ENCODE measurements around the gene SYAP1.

SYAP1 gene

DNA sequence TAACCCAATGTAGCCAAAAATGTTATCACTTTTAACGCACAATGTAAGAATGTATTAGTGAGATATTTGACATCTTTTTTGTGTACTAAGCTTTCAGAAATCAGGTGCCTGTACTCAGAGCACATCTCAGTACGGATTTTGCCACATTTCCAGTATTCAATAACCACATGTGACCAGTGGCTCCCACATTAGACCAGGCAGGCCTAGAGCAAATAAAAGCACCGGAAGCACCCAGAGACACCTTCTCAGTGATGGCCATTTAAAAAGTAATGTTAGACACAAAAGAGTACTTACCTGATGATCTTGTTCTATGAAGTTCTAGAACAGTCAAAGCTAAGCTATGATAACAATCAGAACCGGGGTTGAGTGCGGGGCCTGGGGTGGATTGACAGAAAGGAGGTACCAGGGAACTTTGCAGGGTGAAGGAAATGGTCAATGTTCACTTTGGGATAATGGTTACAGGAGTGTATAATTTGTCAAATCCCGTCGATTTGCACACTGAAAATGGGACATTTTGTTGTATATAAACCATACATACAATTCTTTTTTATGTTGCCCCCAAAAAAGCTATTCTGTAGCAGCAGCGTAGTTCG, 8.1 kb upstream of the SYAP1 start:
- peaks cover 22% of the 10 kb centered on the region for H3K4me1 ChIP-seq (ENCODE audit: insufficient read depth, low read length)
- H3K36me3 ChIP-seq (ENCODE audit: insufficient read depth, low read length) = peaks cover 3% of the 10 kb centered on the region; the same call in 1 of the 2 replicates
- TF ChIP-seq EZH2 (IDR thresholded peaks at IDR 0.05; ENCODE audit: borderline replicate concordance, low read depth, low read length, severe bottlenecking) = no peak
- TF ChIP-seq, protein P1, sequence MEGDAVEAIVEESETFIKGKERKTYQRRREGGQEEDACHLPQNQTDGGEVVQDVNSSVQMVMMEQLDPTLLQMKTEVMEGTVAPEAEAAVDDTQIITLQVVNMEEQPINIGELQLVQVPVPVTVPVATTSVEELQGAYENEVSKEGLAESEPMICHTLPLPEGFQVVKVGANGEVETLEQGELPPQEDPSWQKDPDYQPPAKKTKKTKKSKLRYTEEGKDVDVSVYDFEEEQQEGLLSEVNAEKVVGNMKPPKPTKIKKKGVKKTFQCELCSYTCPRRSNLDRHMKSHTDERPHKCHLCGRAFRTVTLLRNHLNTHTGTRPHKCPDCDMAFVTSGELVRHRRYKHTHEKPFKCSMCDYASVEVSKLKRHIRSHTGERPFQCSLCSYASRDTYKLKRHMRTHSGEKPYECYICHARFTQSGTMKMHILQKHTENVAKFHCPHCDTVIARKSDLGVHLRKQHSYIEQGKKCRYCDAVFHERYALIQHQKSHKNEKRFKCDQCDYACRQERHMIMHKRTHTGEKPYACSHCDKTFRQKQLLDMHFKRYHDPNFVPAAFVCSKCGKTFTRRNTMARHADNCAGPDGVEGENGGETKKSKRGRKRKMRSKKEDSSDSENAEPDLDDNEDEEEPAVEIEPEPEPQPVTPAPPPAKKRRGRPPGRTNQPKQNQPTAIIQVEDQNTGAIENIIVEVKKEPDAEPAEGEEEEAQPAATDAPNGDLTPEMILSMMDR (IDR thresholded peaks at IDR 0.05; ENCODE audit: borderline replicate concordance, extremely low read depth, low read length, poor library complexity, severe bottlenecking) = no peak
- ATAC-seq (ENCODE audit: insufficient read depth, low read depth) (no peak), DNase-seq (no peak)
- peak overlapping the region; percentile 82 for H2AFZ ChIP-seq (ENCODE audit: low read depth, low read length)
- H4K20me1 ChIP-seq (ENCODE audit: insufficient read depth, low read length) = no peaks in the 10 kb centered on the region
- no peaks in the 10 kb centered on the region for H3K27me3 ChIP-seq (ENCODE audit: insufficient read depth, low read length, poor library complexity)
- no peaks in the 10 kb centered on the region for H3K9me3 ChIP-seq (ENCODE audit: insufficient read depth, low read length, severe bottlenecking)
- peak overlapping the region; percentile 71 for H3K4me2 ChIP-seq (ENCODE audit: insufficient read depth, low read length)
- H3K9ac ChIP-seq (ENCODE audit: low read depth, low read length) = peak overlapping the region; percentile 84
- peak overlapping the region; percentile 57 to 66; a peak in 3 of 4 replicates for H3K4me3 ChIP-seq (ENCODE audit: low read depth in 1 of 2, low read length in 2 of 2)
- H3K27ac ChIP-seq (ENCODE audit: low read length) = peak overlapping the region; percentile 83
- peaks cover 11% of the 10 kb centered on the region for H3K79me2 ChIP-seq (ENCODE audit: insufficient read depth, low read length)

DNA sequence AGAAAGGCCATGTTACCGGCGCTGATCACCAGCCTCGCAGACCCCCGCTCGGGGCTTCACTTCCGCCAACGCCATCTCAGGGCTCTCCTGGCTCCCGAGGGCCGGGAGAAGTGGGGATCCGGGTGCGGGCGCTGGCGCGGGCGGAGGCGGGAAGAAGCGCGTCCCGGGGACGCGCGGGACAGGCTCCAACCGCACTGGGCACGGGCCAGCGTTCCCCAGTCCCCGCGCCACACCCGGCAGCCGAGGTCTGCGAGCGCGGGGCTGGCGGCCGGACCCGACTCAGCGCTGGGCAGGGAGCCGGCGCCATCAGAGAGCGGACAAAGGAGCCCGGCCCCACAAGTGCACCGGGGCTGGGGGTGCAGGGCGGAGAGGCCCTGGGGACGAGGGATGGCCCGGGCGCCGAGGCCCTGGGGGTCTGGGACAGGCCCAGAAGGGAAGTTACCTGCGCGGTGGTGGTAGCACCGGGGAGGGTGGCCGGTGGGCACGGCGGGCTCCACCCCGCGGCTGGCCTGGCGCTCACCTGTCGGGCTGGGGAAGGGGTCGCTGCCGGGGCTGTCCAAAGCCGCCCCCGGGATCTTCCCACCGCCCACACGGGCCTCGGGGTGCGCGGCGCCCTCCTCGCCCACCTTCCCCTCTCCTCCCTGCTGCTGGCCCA, 7.4 kb upstream of the SYAP1 start:
- H3K4me2 ChIP-seq (ENCODE audit: insufficient read depth, low read length) = peak overlapping the region; percentile 71
- peaks cover 3% of the 10 kb centered on the region; the same call in 1 of the 2 replicates for H3K36me3 ChIP-seq (ENCODE audit: insufficient read depth, low read length)
- peak overlapping the region; percentile 83 for H3K27ac ChIP-seq (ENCODE audit: low read length)
- no peaks in the 10 kb centered on the region for H3K27me3 ChIP-seq (ENCODE audit: insufficient read depth, low read length, poor library complexity)
- peaks cover 11% of the 10 kb centered on the region for H3K79me2 ChIP-seq (ENCODE audit: insufficient read depth, low read length)
- peak overlapping the region; percentile 82 for H2AFZ ChIP-seq (ENCODE audit: low read depth, low read length)
- peak; percentile 27 for DNase-seq
- H3K9me3 ChIP-seq (ENCODE audit: insufficient read depth, low read length, severe bottlenecking) = no peaks in the 10 kb centered on the region
- peak overlapping the region; percentile 84 for H3K9ac ChIP-seq (ENCODE audit: low read depth, low read length)
- H3K4me1 ChIP-seq (ENCODE audit: insufficient read depth, low read length) = peaks cover 22% of the 10 kb centered on the region
- TF ChIP-seq, protein P1 (IDR thresholded peaks at IDR 0.05; ENCODE audit: borderline replicate concordance, extremely low read depth, low read length, poor library complexity, severe bottlenecking) = no peak
- TF ChIP-seq EZH2 (IDR thresholded peaks at IDR 0.05; ENCODE audit: borderline replicate concordance, low read depth, low read length, severe bottlenecking) = no peak
- H3K4me3 ChIP-seq (ENCODE audit: low read depth in 1 of 2, low read length in 2 of 2) = peak overlapping the region; percentile 57 to 66; a peak in 3 of 4 replicates
- peak; percentile 66 for ATAC-seq (ENCODE audit: insufficient read depth, low read depth)
- no peaks in the 10 kb centered on the region for H4K20me1 ChIP-seq (ENCODE audit: insufficient read depth, low read length)

DNA sequence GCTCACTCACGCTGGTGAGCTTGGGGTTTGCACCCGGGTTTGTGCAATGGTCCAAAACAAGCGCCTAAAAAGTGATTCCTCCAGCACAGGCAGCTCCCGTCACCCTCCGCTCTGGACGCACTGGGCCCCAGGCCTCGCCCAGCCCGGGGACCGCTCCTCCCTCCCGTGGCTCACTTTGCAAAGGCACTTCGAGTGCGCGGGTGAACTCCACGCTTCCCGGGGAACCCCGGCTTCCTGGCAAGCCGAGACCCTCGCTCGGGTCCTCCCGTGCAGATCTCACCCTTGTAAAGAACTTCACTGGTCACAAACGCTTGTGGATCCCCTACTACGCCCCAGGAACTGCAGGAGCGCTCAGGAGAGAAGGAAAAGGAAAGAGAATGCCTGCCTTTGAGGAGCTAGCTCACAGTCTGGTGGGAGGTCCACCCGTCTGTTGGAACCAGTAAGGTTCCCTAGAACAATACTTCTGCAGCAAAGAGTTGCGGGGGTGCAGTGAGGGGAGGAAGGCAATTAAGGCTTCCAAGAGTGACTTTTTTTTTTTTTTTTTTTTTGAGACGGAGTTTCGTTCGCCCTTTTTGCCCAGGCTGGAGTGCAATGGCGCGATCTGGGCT, 6.8 kb upstream of the SYAP1 start, which contains the start of gene CTPS2:
Gene CTPS2, minus strand, starts transcription at position 122 of the 608 bp plus-strand sequence. CDS start 9,767 bp downstream, outside the sequence.
- no peaks in the 10 kb centered on the region for H3K27me3 ChIP-seq (ENCODE audit: insufficient read depth, low read length, poor library complexity)
- DNase-seq = peak; percentile 59

More for the DNA sequence above, 6.8 kb upstream of the SYAP1 start, which contains the start of gene CTPS2:
- Histone ChIP-seq H3K27ac (ENCODE audit: low read length) (peak within 1 kb of the TSS; percentile 83), H3K79me2 (ENCODE audit: insufficient read depth, low read length) (peaks cover 11% of the 10 kb centered on the region), H3K36me3 (ENCODE audit: insufficient read depth, low read length) (no peaks in the 10 kb centered on the region; the same call in 1 of the 2 replicates), H3K9me3 (ENCODE audit: insufficient read depth, low read length, severe bottlenecking) (no peaks in the 10 kb centered on the region), H3K4me1 (ENCODE audit: insufficient read depth, low read length) (peaks cover 22% of the 10 kb centered on the region), H3K4me3 (ENCODE audit: low read depth in 1 of 2, low read length in 2 of 2) (peak within 1 kb of the TSS; percentile 57 to 66; a peak in 3 of 4 replicates), H3K4me2 (ENCODE audit: insufficient read depth, low read length) (peak within 1 kb of the TSS; percentile 71), H4K20me1 (ENCODE audit: insufficient read depth, low read length) (no peaks in the 10 kb centered on the region), H3K9ac (ENCODE audit: low read depth, low read length) (peak within 1 kb of the TSS; percentile 84), H2AFZ (ENCODE audit: low read depth, low read length) (peak within 1 kb of the TSS; percentile 82)
- ATAC-seq (ENCODE audit: insufficient read depth, low read depth) = peak; percentile 84
- TF ChIP-seq EZH2 (IDR thresholded peaks at IDR 0.05; ENCODE audit: borderline replicate concordance, low read depth, low read length, severe bottlenecking) = no peak
- TF ChIP-seq, protein P1 (IDR thresholded peaks at IDR 0.05; ENCODE audit: borderline replicate concordance, extremely low read depth, low read length, poor library complexity, severe bottlenecking) = no peak
